ENCODE data around the gene DNAL4. TPM values are rescaled to one million over a fixed set of nuclear protein-coding genes. Genes with fewer than 3 reads are reported as not detected.

Gene DNAL4
- total RNA-seq, 1 donor from 2014 or later: 27.1 TPM

DNA sequence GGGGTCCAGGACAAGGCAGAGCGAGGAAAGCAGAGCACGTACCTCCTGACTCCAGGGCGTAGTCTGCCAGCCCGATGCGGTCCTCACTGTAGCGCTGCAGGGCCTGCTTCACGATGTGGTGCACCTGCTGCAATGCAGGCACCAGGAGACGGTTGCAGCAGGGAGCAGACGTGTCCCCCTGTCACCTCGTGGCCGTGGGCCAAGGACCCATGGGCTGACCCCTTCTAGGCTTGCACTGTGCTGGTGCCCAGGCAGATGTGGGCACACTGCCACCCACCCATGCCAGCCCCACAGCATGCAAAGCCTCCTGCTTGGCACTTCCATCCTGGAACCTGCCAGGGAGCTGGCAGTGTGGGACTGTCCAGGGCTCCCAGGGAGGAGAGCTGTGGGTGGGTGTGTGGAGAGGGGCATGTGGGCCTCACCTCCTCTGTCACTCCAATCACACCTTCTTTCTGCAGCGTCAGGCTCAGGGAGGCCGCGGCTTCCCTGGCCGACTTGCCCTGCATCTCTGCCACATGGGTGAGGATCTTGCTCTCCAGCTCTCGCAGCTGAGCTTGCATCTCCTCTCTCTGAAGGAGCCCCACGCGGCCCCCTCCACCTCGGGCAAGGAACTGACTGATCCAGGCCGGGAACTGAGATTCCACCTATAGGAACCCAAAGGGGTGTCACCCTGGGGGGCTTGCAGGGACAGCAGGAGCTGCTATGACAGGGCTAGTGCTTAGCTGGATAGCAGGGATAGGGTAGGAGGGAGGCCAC lies 54.5 kb downstream of the DNAL4 start:
- Mint-ChIP-seq H3K9me3 (ENCODE audit: low read depth) (no peaks in the 10 kb centered on the region), H3K4me1 (ENCODE audit: low read depth) (no peaks in the 10 kb centered on the region), H3K27ac (no peak overlapping the region), H3K4me3 (ENCODE audit: low read depth) (no peak overlapping the region), H3K27me3 (no peaks in the 10 kb centered on the region), H3K36me3 (ENCODE audit: insufficient read depth) (peaks cover 13% of the 10 kb centered on the region)
- TF ChIP-seq, protein P1, sequence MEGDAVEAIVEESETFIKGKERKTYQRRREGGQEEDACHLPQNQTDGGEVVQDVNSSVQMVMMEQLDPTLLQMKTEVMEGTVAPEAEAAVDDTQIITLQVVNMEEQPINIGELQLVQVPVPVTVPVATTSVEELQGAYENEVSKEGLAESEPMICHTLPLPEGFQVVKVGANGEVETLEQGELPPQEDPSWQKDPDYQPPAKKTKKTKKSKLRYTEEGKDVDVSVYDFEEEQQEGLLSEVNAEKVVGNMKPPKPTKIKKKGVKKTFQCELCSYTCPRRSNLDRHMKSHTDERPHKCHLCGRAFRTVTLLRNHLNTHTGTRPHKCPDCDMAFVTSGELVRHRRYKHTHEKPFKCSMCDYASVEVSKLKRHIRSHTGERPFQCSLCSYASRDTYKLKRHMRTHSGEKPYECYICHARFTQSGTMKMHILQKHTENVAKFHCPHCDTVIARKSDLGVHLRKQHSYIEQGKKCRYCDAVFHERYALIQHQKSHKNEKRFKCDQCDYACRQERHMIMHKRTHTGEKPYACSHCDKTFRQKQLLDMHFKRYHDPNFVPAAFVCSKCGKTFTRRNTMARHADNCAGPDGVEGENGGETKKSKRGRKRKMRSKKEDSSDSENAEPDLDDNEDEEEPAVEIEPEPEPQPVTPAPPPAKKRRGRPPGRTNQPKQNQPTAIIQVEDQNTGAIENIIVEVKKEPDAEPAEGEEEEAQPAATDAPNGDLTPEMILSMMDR (IDR thresholded peaks at IDR 0.05; ENCODE audit: unreplicated experiment): no peak
- DNase-seq (ENCODE audit: low spot score, unreplicated experiment): no peak

DNA sequence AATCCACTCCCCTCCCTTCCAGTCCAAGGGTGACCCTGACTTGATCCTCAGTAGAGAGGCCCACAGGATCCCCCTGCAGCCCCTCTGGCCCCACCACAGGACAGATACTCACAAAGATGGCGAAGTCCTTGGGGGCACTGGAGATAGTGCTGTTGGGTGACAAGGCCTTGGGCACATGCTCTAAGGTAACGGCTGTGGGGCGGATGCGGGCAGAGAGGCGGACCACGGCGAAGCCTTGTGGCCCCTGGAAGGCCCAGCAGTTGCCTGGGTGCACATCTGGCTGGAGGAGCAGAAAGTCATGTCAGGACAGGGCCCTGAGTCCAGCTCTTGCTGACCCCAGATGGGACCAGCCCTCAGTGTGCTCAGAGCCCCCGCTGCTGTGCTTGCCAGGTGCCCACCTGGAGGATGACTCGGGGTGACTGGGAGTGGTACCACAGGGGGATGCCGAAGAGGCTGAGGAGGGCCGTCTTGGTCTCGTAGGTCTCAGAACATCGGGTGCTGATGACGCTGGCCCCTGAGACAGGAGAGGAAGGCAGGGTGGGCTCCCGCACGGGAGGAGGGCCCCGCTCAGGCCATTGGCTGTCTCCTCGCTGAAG lies 55.4 kb downstream of the DNAL4 start:
- peaks cover 14% of the 10 kb centered on the region for H3K36me3 Mint-ChIP-seq (ENCODE audit: insufficient read depth)
- H3K4me1 Mint-ChIP-seq (ENCODE audit: low read depth): no peaks in the 10 kb centered on the region
- TF ChIP-seq, protein P1 (IDR thresholded peaks at IDR 0.05; ENCODE audit: unreplicated experiment): no peak
- H3K27me3 Mint-ChIP-seq: no peaks in the 10 kb centered on the region
- no peak overlapping the region for H3K4me3 Mint-ChIP-seq (ENCODE audit: low read depth)
- no peak for DNase-seq (ENCODE audit: low spot score, unreplicated experiment)
- H3K9me3 Mint-ChIP-seq (ENCODE audit: low read depth): no peaks in the 10 kb centered on the region
- no peak overlapping the region for H3K27ac Mint-ChIP-seq

DNA sequence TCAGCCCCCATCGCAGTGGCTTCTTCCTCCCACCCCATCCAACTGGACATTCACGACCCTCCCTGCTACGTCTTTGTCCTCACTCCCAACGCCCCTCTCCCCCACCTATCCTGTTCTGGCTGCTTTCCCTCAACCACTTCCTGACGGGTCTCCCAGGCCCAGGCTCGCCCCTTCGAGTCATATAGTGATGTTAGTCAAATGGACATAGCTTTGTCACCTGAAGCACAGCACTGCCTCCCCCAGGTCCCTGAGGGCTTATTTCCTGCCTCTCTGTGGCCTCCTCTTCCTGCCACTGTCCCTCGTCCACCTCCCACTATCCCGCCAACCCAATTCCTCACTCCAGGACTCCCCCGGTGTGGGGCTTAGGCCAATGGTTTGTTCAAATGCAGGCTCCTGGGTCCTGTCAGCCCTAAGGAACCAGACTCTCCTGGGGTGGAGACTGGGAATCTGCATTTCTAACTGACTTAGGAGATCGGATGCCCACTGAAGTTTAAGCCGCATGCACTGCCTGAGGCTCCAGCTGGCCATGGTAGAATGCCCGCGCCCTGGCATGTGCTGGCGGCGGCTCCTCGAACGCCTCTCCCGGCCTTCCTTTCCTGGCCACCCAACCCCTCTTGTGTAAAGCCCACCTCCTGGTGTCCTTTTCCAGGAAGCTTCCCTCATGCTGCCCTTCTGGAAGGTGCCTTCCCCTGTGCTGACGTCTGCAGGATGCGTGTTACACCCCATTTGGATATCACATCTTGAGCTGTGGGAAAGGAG lies 56.5 kb downstream of the DNAL4 start:
- no peak overlapping the region for H3K4me3 Mint-ChIP-seq (ENCODE audit: low read depth)
- peaks cover 3% of the 10 kb centered on the region for H3K4me1 Mint-ChIP-seq (ENCODE audit: low read depth)
- H3K27me3 Mint-ChIP-seq: no peaks in the 10 kb centered on the region
- no peak for DNase-seq (ENCODE audit: low spot score, unreplicated experiment)
- no peak overlapping the region for H3K27ac Mint-ChIP-seq
- H3K36me3 Mint-ChIP-seq (ENCODE audit: insufficient read depth): peaks cover 14% of the 10 kb centered on the region
- H3K9me3 Mint-ChIP-seq (ENCODE audit: low read depth): no peaks in the 10 kb centered on the region
- TF ChIP-seq, protein P1 (IDR thresholded peaks at IDR 0.05; ENCODE audit: unreplicated experiment): no peak

DNA sequence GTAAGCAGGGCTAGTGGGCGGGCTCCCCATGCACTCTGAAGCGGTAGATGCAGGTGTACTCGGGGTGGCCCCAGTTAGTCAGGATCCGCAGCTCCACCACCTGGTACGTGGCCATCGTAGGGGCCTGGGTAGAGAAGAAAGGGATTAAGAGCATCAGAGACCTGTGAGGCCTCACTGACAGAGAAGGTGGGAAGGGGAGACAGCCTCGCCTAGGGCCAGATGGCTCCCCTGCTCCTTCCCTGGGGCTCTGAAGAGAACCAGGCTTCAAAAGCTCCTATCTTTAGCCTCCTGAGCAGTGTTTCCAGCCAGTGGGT lies 57.7 kb downstream of the DNAL4 start:
- Mint-ChIP-seq H3K9me3 (ENCODE audit: low read depth) (no peaks in the 10 kb centered on the region), H3K4me3 (ENCODE audit: low read depth) (no peak overlapping the region), H3K27me3 (no peaks in the 10 kb centered on the region), H3K4me1 (ENCODE audit: low read depth) (peaks cover 3% of the 10 kb centered on the region), H3K36me3 (ENCODE audit: insufficient read depth) (peaks cover 12% of the 10 kb centered on the region), H3K27ac (no peak overlapping the region)
- TF ChIP-seq, protein P1 (IDR thresholded peaks at IDR 0.05; ENCODE audit: unreplicated experiment): no peak
- DNase-seq (ENCODE audit: low spot score, unreplicated experiment): no peak

DNA sequence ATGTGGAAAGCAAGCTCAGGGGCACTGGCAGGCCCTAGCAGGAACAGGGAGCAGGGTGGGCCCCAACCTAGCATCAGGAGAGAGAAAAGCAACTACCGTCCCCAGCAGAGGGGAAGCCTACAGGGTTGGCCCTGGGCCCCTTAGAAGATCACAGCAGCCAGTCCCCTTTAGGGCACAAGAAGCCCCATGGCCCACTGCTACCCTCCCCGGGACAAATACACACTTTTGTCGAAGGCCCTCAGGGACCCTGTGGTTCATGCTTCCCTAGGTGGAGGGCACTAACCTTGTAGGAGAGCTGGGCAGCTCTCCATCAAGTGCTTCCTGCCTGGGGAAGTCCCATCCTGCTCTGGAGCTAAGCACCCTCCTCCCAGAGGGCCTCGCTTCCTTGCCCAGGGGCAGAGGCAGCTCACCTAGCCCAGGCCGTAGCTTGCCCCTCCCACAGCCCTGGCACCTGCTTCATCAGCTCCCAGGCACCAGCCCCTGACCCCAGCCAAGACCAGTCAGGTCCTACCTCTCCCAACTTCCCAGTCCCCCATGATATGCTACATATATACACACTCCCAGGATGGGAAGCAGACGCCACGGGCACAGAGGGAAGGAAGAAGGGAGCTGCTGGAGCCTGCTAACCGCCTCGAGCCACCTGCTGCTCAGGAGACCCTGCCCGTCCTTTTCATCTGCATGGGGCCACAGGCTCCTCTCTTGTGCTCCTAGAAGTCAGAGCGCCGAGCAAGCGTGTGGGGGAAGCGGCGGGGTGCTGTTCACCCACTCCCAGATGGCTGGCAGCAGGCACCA lies 58.3 kb downstream of the DNAL4 start:
- no peak overlapping the region for H3K4me3 Mint-ChIP-seq (ENCODE audit: low read depth)
- no peak overlapping the region for H3K27ac Mint-ChIP-seq
- DNase-seq (ENCODE audit: low spot score, unreplicated experiment): no peak

More for the DNA sequence above, 58.3 kb downstream of the DNAL4 start:
- no peaks in the 10 kb centered on the region for H3K27me3 Mint-ChIP-seq
- H3K4me1 Mint-ChIP-seq (ENCODE audit: low read depth): peaks cover 3% of the 10 kb centered on the region
- peaks cover 11% of the 10 kb centered on the region for H3K36me3 Mint-ChIP-seq (ENCODE audit: insufficient read depth)
- H3K9me3 Mint-ChIP-seq (ENCODE audit: low read depth): no peaks in the 10 kb centered on the region
- TF ChIP-seq, protein P1 (IDR thresholded peaks at IDR 0.05; ENCODE audit: unreplicated experiment): no peak
